Stimulated activated CD8-positive, alpha-beta memory T cell treated with anti-CD3 and anti-CD28 coated beads, Interleukin-2, amount 100 ng/mL, for 1 hour (primary cell): ENCODE data around the gene SIX6.

ENCODE experiments used
- DNase-seq, 2 donors: peaks; one replicate each; pipeline ENCODE4 v3.0.0-alpha.2; 2020; ENCODE audit warnings: low read depth in 2 of 2

The SIX6 gene

DNA sequence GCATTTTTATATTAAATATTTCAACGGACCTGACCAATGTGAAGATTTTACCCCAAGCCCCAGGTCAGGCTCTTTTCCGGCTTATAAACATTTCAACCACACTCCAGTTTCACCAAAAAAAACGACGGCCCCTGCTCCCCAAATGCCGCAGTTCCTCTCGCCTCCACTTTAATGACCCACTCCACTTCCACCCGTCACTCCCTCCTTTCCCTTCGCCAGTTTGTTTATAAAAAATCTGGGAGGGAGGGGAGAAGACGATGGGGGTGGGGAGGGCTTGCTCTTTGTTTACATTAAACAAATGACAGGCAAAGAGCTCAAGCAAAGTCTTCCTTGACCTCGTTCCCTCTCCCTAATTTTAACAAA, 5.4 kb downstream of the SIX6 start:
- no peak for DNase-seq

DNA sequence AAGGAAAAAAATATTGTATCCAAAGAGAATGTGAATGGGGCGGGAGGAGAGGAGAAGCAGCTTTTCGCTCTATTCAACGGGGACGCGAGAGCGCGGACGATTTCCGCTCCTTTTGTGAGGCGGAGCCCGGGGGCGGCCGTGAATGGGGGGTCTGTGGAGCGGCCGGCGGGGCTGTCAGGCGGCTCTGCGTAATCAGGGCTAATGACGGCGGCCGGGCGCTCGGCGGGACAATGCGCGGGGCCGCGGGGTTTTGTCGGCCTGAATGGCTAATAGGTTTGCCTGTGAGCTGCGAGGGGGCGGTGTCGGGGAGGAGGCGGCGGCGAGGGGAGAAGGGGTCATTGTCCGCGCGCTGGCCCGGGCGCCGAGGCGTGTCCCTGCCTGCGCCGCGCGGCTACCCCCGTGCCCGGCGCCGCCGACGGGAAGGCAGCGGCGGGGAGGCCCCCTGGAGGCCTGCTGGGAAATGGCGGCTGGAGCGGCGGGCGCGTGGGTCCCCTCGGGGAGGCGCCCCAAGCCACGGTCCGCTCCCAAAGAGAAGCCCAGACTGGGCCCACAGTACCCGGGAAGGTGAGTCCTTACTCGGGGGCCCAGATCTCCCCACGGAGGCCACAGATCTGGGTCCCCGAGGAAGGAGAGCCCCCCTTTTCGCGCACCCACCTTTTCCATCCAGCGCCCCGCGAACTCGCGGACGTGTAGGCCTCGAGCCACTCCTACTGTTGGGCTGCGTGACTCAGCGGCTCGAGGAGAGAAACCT, 6.0 kb downstream of the SIX6 start:
- no peak for DNase-seq

DNA sequence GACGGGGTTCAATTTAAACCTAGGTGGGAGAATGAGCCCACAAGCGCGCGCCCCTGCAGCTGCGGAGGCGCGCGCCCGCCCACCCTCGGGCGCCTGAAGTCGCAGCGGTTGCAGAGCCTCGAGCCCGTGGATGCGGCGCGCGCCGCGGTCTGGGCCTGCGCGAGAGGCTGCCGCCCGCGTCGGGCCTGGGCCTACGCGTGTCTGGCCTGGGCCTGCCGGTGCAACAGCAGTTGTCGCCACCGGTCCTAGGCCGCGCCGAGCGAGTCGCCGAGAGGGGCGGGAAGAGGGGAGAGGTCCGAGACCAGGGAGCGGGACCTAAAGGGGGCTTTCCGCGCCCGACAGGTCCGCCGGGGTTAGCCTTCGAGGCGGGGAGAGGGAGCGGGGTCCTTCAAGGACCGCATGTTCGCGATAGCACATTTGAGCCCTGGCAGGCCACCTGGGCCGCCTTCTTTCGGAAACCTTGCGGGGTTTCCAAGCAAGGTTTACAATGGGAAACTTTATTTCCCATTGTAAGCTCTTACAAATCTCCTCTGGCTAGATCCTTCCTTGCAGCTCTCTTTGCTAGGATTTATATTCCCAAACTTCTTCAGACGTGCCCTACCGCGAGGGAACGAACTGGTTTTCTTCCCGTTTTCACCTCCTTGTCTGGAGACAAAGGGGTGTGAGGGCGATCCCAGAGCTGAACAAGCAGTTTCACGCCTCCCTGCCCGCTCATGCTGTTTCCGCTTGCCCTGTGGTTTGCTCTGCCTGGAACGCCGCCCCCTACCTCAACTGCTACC, 6.8 kb downstream of the SIX6 start:
- no peak for DNase-seq

DNA sequence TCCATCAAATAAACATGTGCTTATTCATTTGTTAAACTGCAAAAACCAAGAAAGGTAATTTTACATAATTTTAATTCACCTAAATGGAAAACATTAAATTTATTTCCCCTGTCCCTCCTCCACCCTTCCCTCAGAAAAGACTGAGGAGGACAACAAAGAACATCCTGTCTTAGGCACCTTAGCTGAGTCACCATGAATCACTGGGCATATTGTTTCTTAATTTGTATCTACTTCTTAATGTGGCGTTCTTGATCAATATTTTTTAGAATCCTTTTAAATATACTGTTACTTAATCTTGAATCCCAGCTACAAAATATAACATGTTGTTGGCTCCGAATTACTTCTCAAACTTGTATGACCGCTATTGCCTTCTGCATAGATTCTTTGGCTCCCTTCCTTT, 23.5 kb downstream of the SIX6 start:
- DNase-seq, result no peak

DNA sequence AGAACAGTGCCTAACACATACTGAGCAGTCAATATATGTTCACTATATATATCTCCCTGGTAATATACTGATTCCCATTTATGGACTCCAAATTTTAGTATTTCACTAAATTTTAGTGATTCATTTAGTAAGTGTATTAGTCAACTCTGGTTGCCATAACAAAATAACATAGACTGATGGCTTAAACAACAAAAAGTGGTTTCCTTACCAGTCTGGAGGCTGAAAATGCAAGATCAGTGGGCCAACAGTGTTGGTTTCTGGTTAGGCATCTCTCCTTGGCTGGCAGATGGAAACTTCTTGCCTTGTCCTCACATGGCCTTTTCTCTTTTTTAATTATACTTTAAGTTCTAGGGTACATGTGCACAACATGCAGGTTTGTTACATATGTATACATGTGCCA, 28.7 kb downstream of the SIX6 start:
- DNase-seq, result no peak

DNA sequence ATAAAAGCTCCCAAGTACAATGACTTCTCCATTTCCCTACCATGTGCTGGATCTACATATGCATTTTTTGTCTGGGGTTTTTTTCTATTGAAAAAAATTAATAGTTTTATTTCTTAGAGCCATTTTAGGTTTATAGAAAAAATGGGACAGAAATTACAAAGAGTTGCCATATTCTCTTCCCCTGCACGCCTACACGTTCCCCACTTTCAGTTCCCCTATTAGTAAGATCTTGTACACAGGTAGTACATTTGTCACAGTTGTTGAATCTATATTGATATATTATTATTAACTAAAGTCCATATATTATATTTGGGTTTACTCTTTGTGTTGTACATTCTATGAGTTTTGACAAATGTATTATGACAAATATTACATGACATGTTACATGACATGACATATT, 35.7 kb downstream of the SIX6 start:
- DNase-seq, result no peak

DNA sequence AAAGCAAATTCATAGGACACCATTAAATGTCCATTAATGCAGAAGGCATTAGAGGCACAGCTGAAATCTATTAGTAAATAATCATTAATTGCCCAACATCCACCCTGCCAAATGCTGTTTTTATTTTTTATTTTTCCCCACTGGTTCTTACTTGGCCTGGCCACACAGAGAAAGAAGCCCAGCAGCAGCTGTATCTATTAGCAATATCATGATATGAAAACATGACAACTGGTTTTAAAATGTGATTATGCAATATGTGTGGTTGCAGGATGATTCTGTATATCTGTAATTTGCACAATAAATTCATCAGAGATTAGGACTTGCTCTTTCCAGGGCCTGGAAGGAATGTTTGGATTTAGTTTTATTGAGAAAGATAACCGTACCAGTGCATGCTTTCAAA, 44.9 kb downstream of the SIX6 start:
- DNase-seq, result no peak

DNA sequence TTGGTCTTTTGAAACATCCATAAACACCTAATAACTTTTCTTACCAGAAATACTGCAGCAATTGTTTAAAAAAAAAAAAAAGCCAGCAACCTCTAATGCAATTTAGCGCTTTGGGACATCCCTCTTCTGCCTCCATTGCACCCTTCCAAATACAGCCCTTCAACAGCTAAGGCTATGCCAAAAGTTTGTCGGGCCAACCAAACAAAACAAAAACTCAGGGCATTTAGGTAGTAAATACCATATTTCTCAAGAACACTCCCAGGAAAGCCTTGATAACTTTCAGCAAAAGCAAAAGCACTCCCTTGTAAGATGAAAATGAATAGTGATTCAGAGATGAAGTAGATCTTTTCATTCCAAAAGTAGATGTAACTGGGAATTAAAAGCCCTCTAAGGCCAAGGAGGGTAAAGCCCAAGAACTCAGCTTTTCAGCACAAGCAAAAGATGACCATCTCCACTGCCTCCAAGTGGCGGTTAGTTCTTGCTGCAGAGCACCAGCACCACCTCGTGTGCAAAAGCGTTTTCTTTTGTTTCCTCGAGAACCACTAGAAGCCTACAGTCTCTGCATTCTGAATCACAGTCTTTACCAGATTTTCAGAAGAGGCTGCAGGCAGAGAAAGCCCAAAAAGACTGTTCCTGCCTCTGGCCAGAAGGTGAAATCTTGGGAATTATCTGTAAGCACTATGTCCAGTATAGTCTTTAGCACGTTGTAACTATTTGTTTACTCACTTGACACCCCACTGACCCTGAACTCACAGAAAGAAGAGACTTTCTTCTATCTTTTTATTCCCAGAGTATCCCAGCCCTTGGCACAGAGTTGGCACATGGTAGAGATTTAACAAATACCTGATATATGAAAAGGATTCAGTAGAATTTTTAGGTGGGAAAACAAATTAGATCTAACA, 53.1 kb downstream of the SIX6 start:
- DNase-seq, result no peak
